A549 treated with Hydrocortisone at 1 μM for 4 hours (cell line): Measurements from ENCODE around the gene TFEC. TPM values are rescaled to one million over a fixed set of nuclear protein-coding genes. Genes with fewer than 3 reads are reported as not detected.

Experiments used
- total RNA-seq: library from RNA; stranded (reverse); fragments of 200-300 nt; extraction: Qiagen RNA extraction; gene quantifications from 5 replicates; pipeline ENCODE4 v1.2.3, GENCODE V29; 2022

The TFEC gene, protein sequence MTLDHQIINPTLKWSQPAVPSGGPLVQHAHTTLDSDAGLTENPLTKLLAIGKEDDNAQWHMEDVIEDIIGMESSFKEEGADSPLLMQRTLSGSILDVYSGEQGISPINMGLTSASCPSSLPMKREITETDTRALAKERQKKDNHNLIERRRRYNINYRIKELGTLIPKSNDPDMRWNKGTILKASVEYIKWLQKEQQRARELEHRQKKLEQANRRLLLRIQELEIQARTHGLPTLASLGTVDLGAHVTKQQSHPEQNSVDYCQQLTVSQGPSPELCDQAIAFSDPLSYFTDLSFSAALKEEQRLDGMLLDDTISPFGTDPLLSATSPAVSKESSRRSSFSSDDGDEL
- 0.03 to 0.06 TPM (median 0.05 TPM) in 4 of 5 replicates, not detected in the other for total RNA-seq

DNA sequence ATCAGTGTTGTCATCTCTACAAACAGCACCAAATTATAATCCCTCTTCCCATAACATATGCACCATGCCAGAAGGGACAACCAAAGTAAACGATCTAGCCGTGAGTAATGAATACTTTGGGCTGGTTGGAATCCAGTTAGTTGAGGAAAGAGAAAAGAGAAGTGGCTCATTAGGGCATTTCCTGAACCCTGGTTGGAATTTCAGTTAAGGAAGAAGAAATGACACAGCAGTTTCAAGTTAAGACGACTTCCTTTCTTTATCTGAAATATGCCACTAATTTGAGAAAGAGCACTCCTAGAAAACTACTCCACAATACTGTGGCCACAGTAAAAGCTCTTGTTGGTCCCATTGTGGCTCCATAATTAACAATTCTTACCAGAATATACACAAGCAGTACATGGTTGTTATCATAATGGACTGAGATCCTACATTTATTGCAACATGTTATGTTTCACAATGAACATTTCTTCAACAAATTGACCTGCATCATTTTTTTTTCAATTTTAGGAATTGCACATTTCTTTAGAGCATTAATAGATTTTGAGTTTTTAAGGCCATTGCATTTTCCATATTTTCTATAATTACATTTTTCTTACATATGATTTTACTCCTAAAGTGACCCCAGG lies at the start of gene TFEC:
TSS of gene TFEC (minus strand) at position 113 of the 626 bp plus-strand sequence. CDS start 46,322 bp downstream, outside the sequence.

Other genes with a start within 250 kb of the TFEC start
- gene TES, start 179.8 kb upstream of the TFEC start, total RNA-seq: 58.8 to 79.7 TPM (median 70.5 TPM) in 5 replicates